Spinal cord (tissue), 10 donors: ENCODE data around the gene ANTXRL. TPM values are rescaled to one million over a fixed set of nuclear protein-coding genes. Genes with fewer than 3 reads are reported as not detected.
"Not testable (repeated sequence)": the region's sequence is repeated elsewhere in the genome, so short reads cannot be mapped to it uniquely, and the experiment has no call there.

ENCODE experiments used
- DNase-seq, 6 donors: peaks; one replicate each; pipeline versions ENCODE4 v3.0.0 to v3.0.0-alpha.2; 2013 to 2015; ENCODE audit warnings: low spot score in 6 of 6, low read depth in 4 of 6
- H3K27ac ChIP-seq: one replicate; pipeline ENCODE4 v1.5.1; 2013; ENCODE audit warnings: low read depth, low read length, control low read depth
- H3K27me3 ChIP-seq: one replicate; pipeline ENCODE4 v1.6.1; 2013; ENCODE audit warnings: low read length; ENCODE audit not compliant: control insufficient read depth, insufficient read depth
- H3K36me3 ChIP-seq: one replicate; pipeline ENCODE4 v1.6.1; 2013; ENCODE audit warnings: low read length; ENCODE audit not compliant: control insufficient read depth, insufficient read depth
- H3K4me1 ChIP-seq: one replicate; pipeline ENCODE4 v1.6.1; 2013; ENCODE audit warnings: low read length; ENCODE audit not compliant: control insufficient read depth, insufficient read depth
- H3K4me3 ChIP-seq: one replicate; pipeline ENCODE4 v1.5.1; 2013; ENCODE audit warnings: low read depth, low read length, control low read depth
- H3K9me3 ChIP-seq: one replicate; pipeline ENCODE4 v1.6.1; 2013; ENCODE audit warnings: low read length; ENCODE audit not compliant: control insufficient read depth, insufficient read depth
- WGBS: methylation state at CpG from one replicate; pipeline ENCODE4 v1.1.5; 2013; ENCODE audit warnings: missing lambda C conversion rate; ENCODE audit not compliant: insufficient coverage; 5-methylcytosine and 5-hydroxymethylcytosine counted together
- long read RNA-seq, 4 donors: transcript quantifications; one replicate each; lab custom pipeline, GENCODE V29; 2026
- polyA plus RNA-seq, 2 donors: library from polyadenylated mRNA; unstranded; fragments of 120-200 nt; gene quantifications; one replicate each; pipeline ENCODE4 v1.2.1, GENCODE V29; 2013; ENCODE audit not compliant: insufficient read length in 2 of 2
- total RNA-seq, 2 donors: library from RNA; depleted of rRNA in 1 of 2; stranded (reverse); fragments of 120-200 nt in 1 of 2; fragments of >200 nt in 1 of 2; gene quantifications; one replicate each; pipeline versions ENCODE4 v1.2.3 to v1.2.4, GENCODE V29; 2013 to 2014
- donor health status: healthy.

The ANTXRL gene
- under 1 TPM in 1 of 2 donors, not detected in 1; 0.06 TPM for total RNA-seq
- not detected for polyA plus RNA-seq
- long read RNA-seq, donor 1, result 0 reads
- long read RNA-seq, donor 2, result 0 reads
- long read RNA-seq, donor 3, result 0 reads
- long read RNA-seq, donor 4, result 0 reads

- H3K27me3 ChIP-seq, result peaks cover 2% of the 10 kb centered on the region
- no peak within 1 kb of the TSS for H3K4me3 ChIP-seq
- no peaks in the 10 kb centered on the region for H3K36me3 ChIP-seq
- no peak within 1 kb of the TSS for H3K27ac ChIP-seq
- WGBS, result 99% methylated on average over 8 of the region's 8 CpGs
- no peaks in the 10 kb centered on the region for H3K9me3 ChIP-seq
- DNase-seq, result no peak
- H3K4me1 ChIP-seq, result peaks cover 19% of the 10 kb centered on the region
These were observed at the start of gene ANTXRL for GRCh38 chr10:46286991-46287693. ANTXRL (plus strand) TSS chr10:46286997; CDS start chr10:46287263, 266 bp downstream.

- DNase-seq, result no peak
- H3K36me3 ChIP-seq, result no peaks in the 10 kb centered on the region
- H3K4me1 ChIP-seq, result peaks cover 10% of the 10 kb centered on the region
- no peaks in the 10 kb centered on the region for H3K9me3 ChIP-seq
- H3K27me3 ChIP-seq, result no peaks in the 10 kb centered on the region
- 88% methylated on average over 2 of the region's 3 CpGs for WGBS
- H3K27ac ChIP-seq, result no peak overlapping the region
- no peak overlapping the region for H3K4me3 ChIP-seq
These were observed 48.8 kb upstream of the ANTXRL start for GRCh38 chr10:46237815-46238510.

- Histone ChIP-seq H3K36me3 (no peaks in the 10 kb centered on the region), H3K27ac (no peak overlapping the region), H3K9me3 (no peaks in the 10 kb centered on the region), H3K27me3 (no peaks in the 10 kb centered on the region), H3K4me1 (peaks cover 4% of the 10 kb centered on the region), H3K4me3 (no peak overlapping the region)
- DNase-seq, result no peak
These were observed 47.5 kb upstream of the ANTXRL start for GRCh38 chr10:46239247-46239646.

GRCh38 chr10:46239993-46240683 is 46.7 kb upstream of the ANTXRL start:
- no peak for DNase-seq
- no peak overlapping the region for H3K27ac ChIP-seq
- no peaks in the 10 kb centered on the region for H3K9me3 ChIP-seq
- WGBS, result 73% methylated on average over 2 of the region's 2 CpGs
- H3K36me3 ChIP-seq, result no peaks in the 10 kb centered on the region
- H3K4me3 ChIP-seq, result no peak overlapping the region
- H3K4me1 ChIP-seq, result no peaks in the 10 kb centered on the region
- H3K27me3 ChIP-seq, result no peaks in the 10 kb centered on the region

GRCh38 chr10:46240684-46241565 is 45.9 kb upstream of the ANTXRL start:
- no peaks in the 10 kb centered on the region for H3K36me3 ChIP-seq
- no peaks in the 10 kb centered on the region for H3K4me1 ChIP-seq
- 80% methylated on average over 1 of the region's 2 CpGs for WGBS
- DNase-seq, result no peak
- H3K27ac ChIP-seq, result no peak overlapping the region
- H3K27me3 ChIP-seq, result no peaks in the 10 kb centered on the region
- H3K4me3 ChIP-seq, result no peak overlapping the region
- no peaks in the 10 kb centered on the region for H3K9me3 ChIP-seq

- DNase-seq, result no peak
- Histone ChIP-seq H3K4me3 (no peak overlapping the region), H3K4me1 (peaks cover 13% of the 10 kb centered on the region), H3K27ac (no peak overlapping the region), H3K9me3 (no peaks in the 10 kb centered on the region), H3K36me3 (no peaks in the 10 kb centered on the region), H3K27me3 (no peaks in the 10 kb centered on the region)
- 86% methylated on average over 7 of the region's 9 CpGs for WGBS
These were observed 41.4 kb upstream of the ANTXRL start for GRCh38 chr10:46245381-46245900.

GRCh38 chr10:46246400-46247180 is 40.2 kb upstream of the ANTXRL start:
- DNase-seq, H3K27ac ChIP-seq, H3K4me3 ChIP-seq, H3K36me3 ChIP-seq, H3K27me3 ChIP-seq, H3K9me3 ChIP-seq: not testable (repeated sequence)
- WGBS, result 85% methylated on average over 6 of the region's 10 CpGs
- peaks cover 13% of the 10 kb centered on the region for H3K4me1 ChIP-seq

- no peak for DNase-seq
- WGBS, result 93% methylated on average over 3 of the region's 3 CpGs
- H3K27me3 ChIP-seq, result no peaks in the 10 kb centered on the region
- peaks cover 13% of the 10 kb centered on the region for H3K4me1 ChIP-seq
- no peak overlapping the region for H3K27ac ChIP-seq
- no peak overlapping the region for H3K4me3 ChIP-seq
- H3K9me3 ChIP-seq, result no peaks in the 10 kb centered on the region
- H3K36me3 ChIP-seq, result no peaks in the 10 kb centered on the region
These were observed 39.7 kb upstream of the ANTXRL start for GRCh38 chr10:46247181-46247475.
